ENCODE results near the gene DNAH8.
"Not testable (repeated sequence)": the region's sequence is repeated elsewhere in the genome, so short reads cannot be mapped to it uniquely, and the experiment has no call there.

Gene DNAH8

DNA sequence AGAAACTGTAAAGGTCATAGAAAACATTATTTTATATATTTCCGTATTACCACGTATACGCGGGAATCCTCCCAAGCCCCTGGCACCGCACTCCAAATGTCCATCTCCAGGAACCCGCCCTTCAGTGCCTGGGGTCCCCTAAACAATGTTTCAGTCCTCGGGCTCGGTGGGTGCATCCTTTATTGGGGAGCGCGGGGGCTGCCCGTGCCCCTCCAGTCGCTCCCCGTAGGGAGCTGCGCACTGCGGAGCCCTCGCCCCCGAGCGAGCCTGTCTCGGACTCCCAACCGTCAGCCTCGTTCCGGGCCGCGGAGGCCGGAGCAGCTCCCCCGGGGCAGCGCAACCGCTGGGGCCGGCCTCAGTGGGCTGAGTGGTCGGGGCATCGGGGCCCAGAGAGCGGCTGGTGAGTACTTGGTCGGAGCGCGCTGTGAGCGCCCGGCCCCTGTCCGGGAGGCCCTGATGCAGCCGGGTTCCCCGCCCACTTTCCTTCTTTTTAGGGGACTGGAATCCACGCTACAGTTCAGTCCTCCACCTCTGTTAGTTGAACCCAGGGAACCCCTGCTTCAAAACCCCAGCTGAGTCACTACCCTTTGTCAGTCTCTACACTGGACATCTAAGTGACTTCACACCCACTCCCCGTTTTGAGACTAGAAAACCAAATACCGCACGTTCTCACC, at the start of gene DNAH8:
Gene DNAH8 (plus strand): TSS at position 296 of the 674 bp plus-strand sequence. CDS start 7,499 bp downstream, outside the sequence.
- no peak for DNase-seq (ENCODE audit: low read depth in 1 of 2, low spot score in 1 of 2)

- DNase-seq (ENCODE audit: low read depth in 1 of 2, low spot score in 1 of 2) = no peak
These were observed 43.1 kb upstream of the DNAH8 start for GRCh38 chr6:38671885-38672467.

DNA sequence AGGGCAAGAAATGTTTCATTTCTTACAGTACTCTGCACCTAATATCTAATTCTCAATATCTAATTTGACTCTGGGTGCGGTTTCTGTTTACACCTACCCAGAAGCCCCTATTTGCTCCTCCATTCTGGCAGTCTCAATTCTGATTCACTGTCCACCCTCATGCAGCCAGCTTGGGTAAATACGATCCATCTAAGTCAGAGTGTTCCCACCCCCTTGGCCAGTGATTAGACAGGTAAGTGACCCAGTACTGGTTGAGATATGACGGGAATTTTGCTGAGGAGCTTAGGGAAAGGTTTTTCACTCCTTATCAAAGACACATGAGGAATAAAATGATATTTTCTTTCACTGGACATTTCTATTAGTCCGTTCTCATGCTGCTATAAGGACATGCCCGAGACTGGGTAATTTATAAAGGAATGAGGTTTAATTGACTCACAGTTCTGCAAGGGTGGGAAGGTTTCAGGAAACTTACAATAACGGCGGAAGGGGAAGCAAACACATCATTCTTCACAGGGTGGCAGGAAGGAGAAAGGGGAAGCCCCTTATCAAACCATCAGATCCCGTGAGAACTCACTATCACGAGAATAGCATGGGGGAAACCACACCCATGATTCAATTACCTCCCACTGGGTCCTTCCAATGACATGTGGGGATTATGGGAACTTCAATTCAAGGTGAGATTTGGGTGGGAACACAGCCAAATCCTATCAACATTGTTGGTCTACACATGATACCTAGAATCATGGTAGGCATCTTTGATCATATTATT, 41.5 kb upstream of the DNAH8 start:
- DNase-seq (ENCODE audit: low read depth in 1 of 2, low spot score in 1 of 2) = no peak

GRCh38 chr6:38676236-38676973, 38.7 kb upstream of the DNAH8 start:
- no peak for DNase-seq (ENCODE audit: low read depth in 1 of 2, low spot score in 1 of 2)

DNA sequence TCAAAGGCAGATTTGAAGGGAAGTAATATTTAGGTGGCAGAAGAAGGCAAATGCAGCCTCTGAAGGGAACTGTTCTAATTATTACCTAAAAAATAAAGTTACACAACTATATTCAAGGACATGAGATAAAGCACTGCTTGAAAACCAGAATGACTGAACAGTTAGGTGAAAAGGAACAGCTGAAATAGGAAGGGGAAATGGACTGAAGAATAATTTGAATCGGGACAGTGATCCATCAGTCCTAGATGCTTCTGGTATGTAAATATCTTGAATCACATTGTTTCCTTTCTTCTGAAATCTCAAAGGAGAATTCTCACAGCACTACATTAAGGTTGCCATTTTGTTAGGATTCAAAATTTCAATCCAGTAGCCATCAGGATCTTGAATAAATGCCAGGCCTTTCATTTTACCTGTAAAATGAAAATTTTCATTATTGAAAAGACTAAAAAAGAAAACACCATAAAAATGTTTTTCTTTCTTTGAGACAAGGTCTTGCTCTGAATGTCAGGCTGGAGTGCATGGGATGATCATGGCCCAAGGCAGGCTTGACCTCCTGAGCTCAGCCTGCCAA, 38.1 kb upstream of the DNAH8 start:
- no peak for DNase-seq (ENCODE audit: low read depth in 1 of 2, low spot score in 1 of 2)

- no peak for DNase-seq (ENCODE audit: low read depth in 1 of 2, low spot score in 1 of 2)
These were observed 36.8 kb upstream of the DNAH8 start for GRCh38 chr6:38678178-38678760.

- DNase-seq (ENCODE audit: low read depth in 1 of 2, low spot score in 1 of 2) = no peak
These were observed 35.4 kb upstream of the DNAH8 start for GRCh38 chr6:38679668-38680067.

- no peak for DNase-seq (ENCODE audit: low read depth in 1 of 2, low spot score in 1 of 2)
These were observed 33.3 kb upstream of the DNAH8 start for GRCh38 chr6:38681850-38682249.

DNA sequence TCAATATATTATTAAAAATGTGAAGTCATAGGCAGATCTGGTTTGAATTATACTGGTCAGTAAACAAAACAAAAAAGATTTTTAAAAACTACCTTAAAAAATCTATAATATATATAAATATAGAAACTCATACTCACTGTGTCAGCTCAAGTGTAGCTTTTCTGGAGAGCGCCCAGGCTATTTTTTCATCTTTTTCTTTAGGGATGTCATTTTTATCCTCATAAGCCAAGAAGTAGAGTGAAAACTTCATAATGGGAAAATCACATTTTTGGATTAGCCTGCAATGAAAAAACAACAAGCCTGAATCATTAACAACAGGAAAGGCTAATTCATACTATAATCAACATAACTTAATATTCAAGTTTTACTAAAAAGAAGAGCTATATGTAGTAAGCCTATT, 30.9 kb upstream of the DNAH8 start:
- DNase-seq (ENCODE audit: low read depth in 1 of 2, low spot score in 1 of 2) = no peak

DNA sequence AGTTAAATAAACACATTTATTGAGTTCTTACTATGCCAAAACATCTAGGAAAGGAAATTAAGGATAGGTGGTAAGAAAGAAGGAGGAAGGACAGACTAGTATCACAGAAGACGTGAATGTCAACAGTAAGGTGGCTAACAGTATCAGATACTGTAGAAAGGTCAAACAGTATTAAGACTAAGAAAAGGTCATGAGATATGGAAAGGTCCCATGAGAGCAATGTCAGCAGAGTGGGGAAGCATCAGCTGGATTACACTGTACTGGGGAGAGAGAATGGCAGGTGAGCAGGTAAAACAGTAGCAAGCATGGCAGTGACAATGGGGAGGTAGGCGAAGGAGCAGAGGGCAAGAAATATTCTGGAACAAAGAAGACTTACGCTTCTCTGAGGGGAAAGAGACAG, 30.2 kb upstream of the DNAH8 start:
- DNase-seq (ENCODE audit: low read depth in 1 of 2, low spot score in 1 of 2) = no peak

- no peak for DNase-seq (ENCODE audit: low read depth in 1 of 2, low spot score in 1 of 2)
These were observed 28.7 kb upstream of the DNAH8 start for GRCh38 chr6:38686270-38687042.

- DNase-seq (ENCODE audit: low read depth in 1 of 2, low spot score in 1 of 2) = no peak
These were observed 28.1 kb upstream of the DNAH8 start for GRCh38 chr6:38687043-38687353.

GRCh38 chr6:38687549-38687948, 27.6 kb upstream of the DNAH8 start:
- no peak for DNase-seq (ENCODE audit: low read depth in 1 of 2, low spot score in 1 of 2)

DNA sequence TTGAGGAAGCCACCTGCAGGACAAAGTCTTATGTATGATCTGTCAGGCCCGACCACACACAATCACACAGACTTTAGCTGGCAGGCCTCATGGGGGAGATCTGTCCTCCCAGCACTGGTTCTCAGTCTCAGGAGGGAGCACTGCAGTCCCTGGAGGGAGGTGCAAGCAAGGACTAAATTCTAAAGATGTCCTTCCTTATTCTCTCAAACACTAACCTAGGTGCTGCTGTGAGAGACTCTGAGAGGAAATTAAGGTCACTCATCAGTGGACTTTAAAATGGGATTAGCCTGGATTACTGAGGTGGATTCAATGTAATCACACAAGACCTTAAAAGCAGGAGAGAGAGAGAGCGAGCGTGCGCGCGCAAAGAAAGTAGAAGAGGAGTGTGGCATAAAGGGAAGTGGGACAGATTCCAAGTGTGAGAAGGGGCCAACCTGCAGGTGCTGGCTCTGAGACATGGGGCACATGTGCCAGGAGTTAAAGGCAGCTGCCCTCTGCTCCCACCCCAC, 26.5 kb upstream of the DNAH8 start:
- DNase-seq (ENCODE audit: low read depth in 1 of 2, low spot score in 1 of 2) = no peak

GRCh38 chr6:38695227-38695900, 19.7 kb upstream of the DNAH8 start:
- no peak for DNase-seq (ENCODE audit: low read depth in 1 of 2, low spot score in 1 of 2)

- no peak for DNase-seq (ENCODE audit: low read depth in 1 of 2, low spot score in 1 of 2)
These were observed 19.2 kb upstream of the DNAH8 start for GRCh38 chr6:38695933-38696332.

GRCh38 chr6:38696345-38696744, 18.8 kb upstream of the DNAH8 start:
- no peak for DNase-seq (ENCODE audit: low read depth in 1 of 2, low spot score in 1 of 2)

DNA sequence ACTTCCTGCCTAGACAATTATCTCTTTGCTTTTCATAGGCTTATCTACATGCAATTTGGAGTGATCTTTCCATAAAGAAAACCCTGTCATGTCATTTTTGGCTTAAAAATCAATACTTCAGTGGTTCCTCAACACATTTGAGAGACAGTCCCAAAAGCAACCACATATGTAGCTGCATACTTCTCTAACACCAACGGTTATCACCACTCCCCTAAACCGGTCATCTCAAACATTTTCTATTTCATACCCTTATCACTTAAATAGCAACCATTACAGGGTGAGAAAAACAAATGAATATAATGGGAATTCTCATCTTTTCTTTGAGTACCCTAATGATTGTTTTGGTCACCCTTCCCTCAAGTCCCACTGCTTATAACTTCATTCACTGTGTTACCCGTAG, 17.3 kb upstream of the DNAH8 start:
- DNase-seq (ENCODE audit: low read depth in 1 of 2, low spot score in 1 of 2) = no peak

- DNase-seq (ENCODE audit: low read depth in 1 of 2, low spot score in 1 of 2) = not testable (repeated sequence)
These were observed 15.4 kb upstream of the DNAH8 start for GRCh38 chr6:38699702-38700101.

- no peak for DNase-seq (ENCODE audit: low read depth in 1 of 2, low spot score in 1 of 2)
These were observed 13.6 kb upstream of the DNAH8 start for GRCh38 chr6:38701551-38701950.
